Upper lobe of left lung (tissue), 6 donors: ENCODE results near the gene CPHXL2. TPM values are rescaled to one million over a fixed set of nuclear protein-coding genes. Genes with fewer than 3 reads are reported as not detected.

ENCODE experiments used
- ATAC-seq, 2 donors: fragments of 200-7000 bp; cut with Tn5 transposase; one replicate each; pipeline ENCODE4 v1.9.1; 2022; ENCODE audit warnings: mild to moderate bottlenecking in 2 of 2, moderate library complexity in 2 of 2; ENCODE audit not compliant: low FRiP score in 2 of 2
- DNase-seq, 2 donors: peaks; one replicate each; pipeline ENCODE4 v3.0.0-alpha.2; 2019 to 2020
- H3K27ac ChIP-seq, 4 donors: fragments of 200-600 bp; sonication (generic); one replicate each; pipeline ENCODE4 v1.5.1; 2016 to 2019
- H3K27me3 ChIP-seq, 4 donors: fragments of 200-600 bp; sonication (generic); one replicate each; pipeline ENCODE4 v1.5.1; 2017 to 2019
- H3K36me3 ChIP-seq, 4 donors: fragments of 200-600 bp; sonication (generic); one replicate each; pipeline ENCODE4 v1.5.1; 2016 to 2019
- H3K4me1 ChIP-seq, 4 donors: fragments of 200-600 bp; sonication (generic); one replicate each; pipeline ENCODE4 v1.5.1; 2018 to 2019
- H3K4me3 ChIP-seq, 4 donors: fragments of 200-600 bp; sonication (generic); one replicate each; pipeline ENCODE4 v1.5.1; 2017 to 2019; ENCODE audit warnings: mild to moderate bottlenecking in 2 of 4, moderate library complexity in 1 of 4
- H3K9me3 ChIP-seq, 4 donors: fragments of 200-600 bp; sonication (generic); one replicate each; pipeline ENCODE4 v1.5.1; 2018 to 2019
- CTCF ChIP-seq, 6 experiments: fragments of 450-650 bp in 4 of 6; fragments of 200-600 bp in 2 of 6; sonication (generic) in 2 of 6; IDR thresholded peaks; one replicate each; pipeline ENCODE4 v1.5.1; 2016 to 2019; ENCODE audit warnings: antibody characterized with exemption in 6 of 6
- EP300 ChIP-seq, 4 donors: sonication (generic); formaldehyde crosslinking; IDR thresholded peaks; one replicate each; pipeline ENCODE4 v1.5.1; 2017; ENCODE audit warnings: antibody characterized with exemption in 4 of 4, control low read depth in 2 of 4
- POLR2A ChIP-seq, 4 donors: fragments of 450-650 bp; IDR thresholded peaks; one replicate each; pipeline ENCODE4 v1.5.1; 2016 to 2017; ENCODE audit warnings: antibody characterized with exemption in 4 of 4, mild to moderate bottlenecking in 2 of 4
- POLR2AphosphoS5 ChIP-seq, 2 donors: sonication (generic); formaldehyde crosslinking; IDR thresholded peaks; one replicate each; pipeline ENCODE4 v1.5.1; 2017; ENCODE audit warnings: antibody characterized with exemption in 2 of 2
- WGBS, 2 donors: methylation state at CpG; one replicate each; pipeline ENCODE4 v1.1.5; 2017 to 2018; 5-methylcytosine and 5-hydroxymethylcytosine counted together
- total RNA-seq, 6 donors: library from RNA; depleted of rRNA in 4 of 6; stranded (reverse); fragments of >200 nt in 4 of 6; gene quantifications; one replicate each; pipeline versions ENCODE4 v1.1.0 to v1.2.1, GENCODE V29; 2016 to 2021
- donor health status: DM: no; HTN: no; CAD: no; lungs with moderate emphysema.
- donor health status: DM: no; HTN: yes; CAD: no; lungs with severe emphysema.

CPHXL2 gene
- total RNA-seq, result not detected

GRCh38 chr16:75676909-75677308, at the start of gene CPHXL2:
TSS of gene CPHXL2 (minus strand) at chr16:75677009. CDS start at chr16:75676999, 10 bp downstream.
- no peak within 1 kb of the TSS for H3K27ac ChIP-seq
- WGBS, 2 donors, result 95 to 96% methylated on average over 4 of the region's 4 CpGs

DNA sequence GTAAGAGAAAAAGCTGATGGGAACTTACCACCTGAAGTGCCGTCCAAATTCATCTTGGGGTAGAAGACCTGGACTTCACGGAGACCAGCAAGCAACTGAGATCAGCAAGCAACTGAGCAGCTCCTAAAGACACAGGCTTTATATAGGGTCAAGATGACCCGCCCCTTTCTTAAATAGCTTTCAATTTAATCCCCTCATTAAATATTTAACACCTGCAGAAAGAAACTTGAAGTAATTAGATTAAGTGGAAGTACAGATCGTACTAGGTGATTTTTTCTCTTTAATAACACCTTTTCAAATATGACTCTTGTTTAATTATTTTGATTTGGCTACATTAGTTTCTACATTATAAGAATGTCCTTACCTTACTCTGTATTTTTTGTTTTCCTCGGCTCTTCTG, 49.6 kb upstream of the CPHXL2 start, which contains the start of gene CPHXL:
Gene CPHXL (minus strand): TSS at position 101 of the 400 bp plus-strand sequence. CDS start 48 bp downstream, at position 53.
- 80 to 82% methylated on average over 5 of the region's 5 CpGs for WGBS, 2 donors
- Histone ChIP-seq H3K27me3 (no peaks in the 10 kb centered on the region), H3K36me3 (no peaks in the 10 kb centered on the region), H3K4me1 (no peaks in the 10 kb centered on the region), H3K9me3 (no peaks in the 10 kb centered on the region), H3K4me3 (no peak within 1 kb of the TSS), H3K27ac (no peak within 1 kb of the TSS)
- TF ChIP-seq POLR2A (IDR thresholded peaks at IDR 0.05) (no peak), EP300 (IDR thresholded peaks at IDR 0.05) (no peak), POLR2AphosphoS5 (IDR thresholded peaks at IDR 0.05) (no peak), CTCF (IDR thresholded peaks at IDR 0.05) (no peak)
- ATAC-seq (no peak), DNase-seq (no peak)

More at GRCh38 chr16:75676909-75677308, at the start of gene CPHXL2:
- no peak within 1 kb of the TSS for H3K4me3 ChIP-seq
- H3K27me3 ChIP-seq, result no peaks in the 10 kb centered on the region
- ATAC-seq, result no peak
- no peak for DNase-seq
- H3K36me3 ChIP-seq, result no peaks in the 10 kb centered on the region
- H3K4me1 ChIP-seq, result no peaks in the 10 kb centered on the region
- TF ChIP-seq POLR2A (IDR thresholded peaks at IDR 0.05) (no peak), POLR2AphosphoS5 (IDR thresholded peaks at IDR 0.05) (no peak), EP300 (IDR thresholded peaks at IDR 0.05) (no peak), CTCF (IDR thresholded peaks at IDR 0.05) (no peak)
- H3K9me3 ChIP-seq, result no peaks in the 10 kb centered on the region

DNA sequence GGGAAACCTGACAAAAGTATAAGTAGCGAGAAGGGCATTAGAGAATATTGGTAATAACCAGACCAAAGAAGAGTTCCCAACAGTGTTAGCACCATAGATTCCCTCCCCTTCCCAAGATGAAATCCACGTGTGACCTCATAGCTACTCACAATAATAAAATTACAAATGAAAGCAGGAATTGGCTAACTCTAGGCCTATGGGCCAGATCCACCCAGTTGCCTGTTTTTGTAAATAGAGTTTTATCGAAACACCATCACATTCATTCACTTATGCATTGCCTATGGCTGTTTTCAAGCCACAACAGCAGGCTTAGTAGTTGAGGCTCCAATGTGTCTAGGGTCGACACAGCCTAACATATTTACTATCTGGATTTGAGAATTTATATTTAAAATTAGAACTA, 41.6 kb upstream of the CPHXL2 start:
- no peaks in the 10 kb centered on the region for H3K36me3 ChIP-seq
- H3K9me3 ChIP-seq, result no peaks in the 10 kb centered on the region
- DNase-seq (no peak), ATAC-seq (no peak)
- TF ChIP-seq EP300 (IDR thresholded peaks at IDR 0.05), result no peak
- TF ChIP-seq POLR2A (IDR thresholded peaks at IDR 0.05), result no peak
- no peak for TF ChIP-seq CTCF (IDR thresholded peaks at IDR 0.05)
- TF ChIP-seq POLR2AphosphoS5 (IDR thresholded peaks at IDR 0.05), result no peak
- H3K4me1 ChIP-seq, result no peaks in the 10 kb centered on the region
- no peak overlapping the region for H3K4me3 ChIP-seq
- no peaks in the 10 kb centered on the region for H3K27me3 ChIP-seq
- H3K27ac ChIP-seq, result no peak overlapping the region
- WGBS, 2 donors, result 88 to 91% methylated on average over 4 of the region's 4 CpGs

DNA sequence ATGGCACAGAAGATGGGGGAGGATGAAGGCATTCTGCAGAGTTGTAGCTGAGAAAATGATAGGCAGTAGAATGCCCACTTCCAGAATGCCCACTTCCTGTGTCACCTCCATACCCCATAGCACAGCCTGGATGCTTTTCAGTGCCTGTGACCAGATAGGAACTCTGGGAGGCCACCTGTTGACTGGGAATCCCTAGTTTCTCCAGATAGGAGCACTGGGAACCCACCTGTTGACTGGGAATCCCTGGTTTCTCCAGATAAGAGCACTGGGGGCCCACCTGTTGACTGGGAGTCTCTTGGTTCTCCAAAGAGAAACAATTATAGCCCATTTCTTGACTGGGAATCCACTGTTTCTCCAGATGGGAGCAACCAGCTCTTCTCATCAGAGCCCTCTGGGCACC, 37.9 kb upstream of the CPHXL2 start:
- Histone ChIP-seq H3K9me3 (peaks cover 0 to 13% (median 8%) of the 10 kb centered on the region in 4 donors), H3K27ac (no peak overlapping the region), H3K36me3 (no peaks in the 10 kb centered on the region), H3K27me3 (no peaks in the 10 kb centered on the region), H3K4me1 (no peaks in the 10 kb centered on the region), H3K4me3 (no peak overlapping the region)
- no peak for ATAC-seq
- no peak for TF ChIP-seq POLR2A (IDR thresholded peaks at IDR 0.05)
- no peak for TF ChIP-seq POLR2AphosphoS5 (IDR thresholded peaks at IDR 0.05)
- TF ChIP-seq EP300 (IDR thresholded peaks at IDR 0.05), result no peak
- no peak for TF ChIP-seq CTCF (IDR thresholded peaks at IDR 0.05)
- no peak for DNase-seq

DNA sequence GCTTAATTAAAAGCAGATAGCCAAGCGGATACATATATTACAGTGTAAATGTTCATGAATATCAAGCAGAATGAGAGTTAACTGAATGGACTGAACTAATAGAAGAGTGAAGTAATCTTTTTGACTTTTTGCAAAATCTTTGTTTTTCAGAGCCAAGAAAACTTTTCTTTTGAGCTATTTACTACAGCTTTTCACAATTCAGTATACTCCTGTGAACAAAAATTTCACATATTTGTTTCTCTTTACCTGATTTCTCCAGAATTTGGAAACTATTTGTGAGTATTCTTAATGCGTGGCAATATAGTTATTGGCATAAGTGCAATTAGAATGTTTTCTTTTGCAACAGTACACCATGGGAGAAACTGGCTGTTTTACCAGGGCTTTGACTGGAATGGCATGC, 33.5 kb upstream of the CPHXL2 start:
- Histone ChIP-seq H3K27ac (no peak overlapping the region), H3K9me3 (peaks cover 0 to 17% (median 8%) of the 10 kb centered on the region in 4 donors), H3K36me3 (no peaks in the 10 kb centered on the region), H3K4me3 (no peak overlapping the region), H3K4me1 (no peaks in the 10 kb centered on the region), H3K27me3 (no peaks in the 10 kb centered on the region)
- no peak for DNase-seq
- 95 to 98% methylated on average over 2 of the region's 2 CpGs for WGBS, 2 donors
- TF ChIP-seq CTCF (IDR thresholded peaks at IDR 0.05) (no peak), POLR2A (IDR thresholded peaks at IDR 0.05) (no peak), POLR2AphosphoS5 (IDR thresholded peaks at IDR 0.05) (no peak), EP300 (IDR thresholded peaks at IDR 0.05) (no peak)
- no peak for ATAC-seq
